A673 (cell line): ENCODE data around the gene SSUH2. TPM values are rescaled to one million over a fixed set of nuclear protein-coding genes. Genes with fewer than 3 reads are reported as not detected.

Experiments
- BruUV-seq: library from RNA; stranded (reverse); fragments of 400-500 nt; replicated peaks from 2 replicates; lab custom pipeline; 2021; lab: Mats Ljungman, UMichigan
- CTCF ChIA-PET: fragments of 300-600 bp; sonication (Branson Sonifier 250); formaldehyde crosslinking; loops from one replicate; lab custom pipeline; 2022; ENCODE audit warnings: antibody characterized with exemption; lab: Charles Lee
- POLR2A ChIA-PET: fragments of 300-600 bp; sonication (Branson Sonifier 250); formaldehyde crosslinking; loops from one replicate; lab custom pipeline; 2022; ENCODE audit warnings: antibody characterized with exemption; ENCODE audit not compliant: low non-redundant PET; lab: Charles Lee
- DNase-seq: peaks from one replicate; pipeline ENCODE4 v3.0.0-alpha.2; 2015; ENCODE audit warnings: low spot score
- H3K27ac ChIP-seq: fragments of 200-600 bp; sonication (generic); 2 replicates; pipeline ENCODE4 v1.5.1; 2016; ENCODE audit warnings: mixed run types, low read depth, mild to moderate bottlenecking, mixed read lengths, antibody characterized with exemption, low read length; ENCODE audit not compliant: poor library complexity, severe bottlenecking
- H3K27me3 ChIP-seq: fragments of 200-600 bp; sonication (generic); replicated peaks from 2 replicates; pipeline ENCODE4 v1.6.1; 2017; ENCODE audit warnings: mixed run types, low read depth, mild to moderate bottlenecking, mixed read lengths, antibody characterized with exemption, low read length; ENCODE audit not compliant: insufficient read depth, poor library complexity
- H3K36me3 ChIP-seq: fragments of 200-600 bp; sonication (generic); 2 replicates; pipeline ENCODE4 v1.6.1; 2016; ENCODE audit warnings: mixed run types, mild to moderate bottlenecking, mixed read lengths, antibody characterized with exemption, low read length; ENCODE audit not compliant: insufficient read depth, poor library complexity, severe bottlenecking
- H3K4me1 ChIP-seq: fragments of 200-600 bp; sonication (generic); 2 replicates; pipeline ENCODE4 v1.6.1; 2017; ENCODE audit warnings: mixed run types, mild to moderate bottlenecking, mixed read lengths, antibody characterized with exemption, low read length; ENCODE audit not compliant: insufficient read depth, poor library complexity, severe bottlenecking
- H3K4me3 ChIP-seq: fragments of 200-600 bp; sonication (generic); 2 replicates; pipeline ENCODE4 v1.5.1; 2016; ENCODE audit warnings: low read depth, mixed run types, mild to moderate bottlenecking, mixed read lengths, low read length; ENCODE audit not compliant: poor library complexity, severe bottlenecking
- H3K9me3 ChIP-seq: fragments of 200-600 bp; sonication (generic); 2 replicates; pipeline ENCODE4 v1.6.1; 2016; ENCODE audit warnings: mixed run types, low read depth, mild to moderate bottlenecking, mixed read lengths, antibody characterized with exemption, low read length; ENCODE audit not compliant: poor library complexity, severe bottlenecking
- EZH2 ChIP-seq: fragments of 200-600 bp; sonication (generic); IDR thresholded peaks from 2 replicates; pipeline ENCODE4 v1.6.1; 2017; ENCODE audit warnings: borderline replicate concordance, low read depth, mild to moderate bottlenecking, mixed read lengths, antibody characterized with exemption, low read length; ENCODE audit not compliant: poor library complexity, severe bottlenecking
- intact Hi-C: fragments of 100-400 bp; cut with micrococcal nuclease; formaldehyde crosslinking; loops from one replicate; pipeline ENCODE4 v1.10.0; 2022; ENCODE audit not compliant: unreplicated experiment
- total RNA-seq: library from RNA; stranded (reverse); gene quantifications from 2 replicates; pipeline ENCODE4 v1.2.3, GENCODE V29; 2021
- TF ChIP-seq, protein P1 (sequence below): fragments of 300-800, 200-600 bp; sonication (generic); conservative IDR thresholded peaks from 2 replicates; pipeline ENCODE4 v1.5.1; 2017; ENCODE audit warnings: low read depth, mild to moderate bottlenecking, antibody characterized with exemption, low read length, moderate library complexity, mixed read lengths

SSUH2 gene
- total RNA-seq, 1 experiment from 2014 or later: 3.6 TPM

DNA sequence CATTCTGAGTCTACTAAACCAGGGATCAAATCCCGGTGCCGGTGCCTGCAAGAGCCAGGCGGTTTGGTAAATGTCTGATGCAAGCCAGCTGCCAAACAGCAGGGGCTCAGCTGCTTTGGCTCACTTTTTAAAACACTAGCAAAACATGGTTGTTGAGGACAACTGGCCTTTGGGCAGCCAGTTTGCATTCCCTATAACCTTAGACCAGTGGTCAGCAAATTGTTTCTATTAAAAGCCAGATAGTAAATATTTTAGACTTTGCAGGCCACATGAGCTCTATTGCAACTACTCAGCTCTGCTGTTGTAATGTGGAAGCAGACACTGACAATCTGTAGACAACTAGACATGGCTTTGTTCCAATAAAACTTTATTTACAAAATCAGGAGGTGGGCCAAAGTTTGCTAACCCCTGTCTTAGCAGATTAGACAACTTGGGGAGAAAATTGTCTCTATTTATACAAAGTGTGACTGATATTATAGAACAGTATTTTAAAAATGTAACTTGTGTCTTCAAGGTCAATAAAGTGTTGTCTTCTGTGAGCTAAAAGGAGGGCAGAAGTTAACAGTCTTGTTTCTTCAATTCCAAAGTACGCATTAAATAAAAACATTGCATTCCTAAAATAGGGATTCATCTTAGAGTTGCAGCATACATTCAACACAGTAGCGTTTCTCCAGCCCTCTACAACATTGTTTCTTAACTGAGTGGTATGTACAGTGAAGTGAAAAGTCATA is 67.6 kb downstream of the SSUH2 start:
- Histone ChIP-seq H3K4me3 (no peak overlapping the region), H3K4me1 (no peaks in the 10 kb centered on the region), H3K27ac (no peak overlapping the region), H3K9me3 (no peaks in the 10 kb centered on the region), H3K27me3 (no peaks in the 10 kb centered on the region), H3K36me3 (no peaks in the 10 kb centered on the region)
- ChIA-PET CTCF (no interaction called here), POLR2A (no interaction called here)
- intact Hi-C loops: no loop called here
- no peak for DNase-seq
- TF ChIP-seq, protein P1, sequence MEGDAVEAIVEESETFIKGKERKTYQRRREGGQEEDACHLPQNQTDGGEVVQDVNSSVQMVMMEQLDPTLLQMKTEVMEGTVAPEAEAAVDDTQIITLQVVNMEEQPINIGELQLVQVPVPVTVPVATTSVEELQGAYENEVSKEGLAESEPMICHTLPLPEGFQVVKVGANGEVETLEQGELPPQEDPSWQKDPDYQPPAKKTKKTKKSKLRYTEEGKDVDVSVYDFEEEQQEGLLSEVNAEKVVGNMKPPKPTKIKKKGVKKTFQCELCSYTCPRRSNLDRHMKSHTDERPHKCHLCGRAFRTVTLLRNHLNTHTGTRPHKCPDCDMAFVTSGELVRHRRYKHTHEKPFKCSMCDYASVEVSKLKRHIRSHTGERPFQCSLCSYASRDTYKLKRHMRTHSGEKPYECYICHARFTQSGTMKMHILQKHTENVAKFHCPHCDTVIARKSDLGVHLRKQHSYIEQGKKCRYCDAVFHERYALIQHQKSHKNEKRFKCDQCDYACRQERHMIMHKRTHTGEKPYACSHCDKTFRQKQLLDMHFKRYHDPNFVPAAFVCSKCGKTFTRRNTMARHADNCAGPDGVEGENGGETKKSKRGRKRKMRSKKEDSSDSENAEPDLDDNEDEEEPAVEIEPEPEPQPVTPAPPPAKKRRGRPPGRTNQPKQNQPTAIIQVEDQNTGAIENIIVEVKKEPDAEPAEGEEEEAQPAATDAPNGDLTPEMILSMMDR: no peak
- TF ChIP-seq EZH2: no peak
- BruUV-seq: no TSS peak

DNA sequence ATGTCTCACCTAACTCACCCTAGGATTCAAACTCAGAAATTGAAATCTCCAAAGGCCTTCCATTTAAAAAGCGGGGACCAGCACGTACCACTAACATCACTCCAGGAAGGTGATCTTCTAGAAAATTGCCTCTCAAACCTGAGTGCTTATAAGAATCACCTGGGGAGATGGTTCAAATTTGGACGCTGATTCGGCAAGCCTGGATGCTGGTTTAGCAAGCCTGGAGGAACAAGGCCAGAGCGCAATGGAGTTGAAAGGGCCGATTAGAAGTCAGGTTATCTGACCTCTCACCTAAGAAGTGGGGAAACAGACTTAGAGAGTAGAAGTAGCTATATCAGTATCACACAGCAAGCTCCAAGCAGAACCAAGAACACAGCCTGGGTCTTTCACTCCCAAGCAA is 68.2 kb downstream of the SSUH2 start:
- Histone ChIP-seq H3K36me3 (no peaks in the 10 kb centered on the region), H3K9me3 (no peaks in the 10 kb centered on the region), H3K27me3 (no peaks in the 10 kb centered on the region), H3K4me1 (peaks cover 4% of the 10 kb centered on the region), H3K4me3 (no peak overlapping the region), H3K27ac (no peak overlapping the region)
- no peak for TF ChIP-seq EZH2
- TF ChIP-seq, protein P1: no peak
- DNase-seq: no peak
- POLR2A ChIA-PET: no interaction called here
- BruUV-seq: no TSS peak
- intact Hi-C loops: no loop called here
- CTCF ChIA-PET: no interaction called here

- Histone ChIP-seq H3K27me3 (no peaks in the 10 kb centered on the region), H3K4me1 (peaks cover 10% of the 10 kb centered on the region), H3K9me3 (no peaks in the 10 kb centered on the region), H3K4me3 (no peak overlapping the region), H3K27ac (no peak overlapping the region), H3K36me3 (no peaks in the 10 kb centered on the region)
- no peak for DNase-seq
- POLR2A ChIA-PET: no interaction called here
- BruUV-seq: no TSS peak
- CTCF ChIA-PET: no interaction called here
- intact Hi-C loops: no loop called here
- TF ChIP-seq EZH2: no peak
- TF ChIP-seq, protein P1: no peak
Observed at GRCh38 chr3:8575364-8576104, 69.1 kb downstream of the SSUH2 start.
